HepG2 (cell line): ENCODE data around the gene FMNL1. TPM values are rescaled to one million over a fixed set of nuclear protein-coding genes. Genes with fewer than 3 reads are reported as not detected.

Experiments
- ATAC-seq: fragments of 200-7000 bp; cut with Tn5 transposase; 3 replicates; pipeline ENCODE4 v1.9.1; 2020; ENCODE audit warnings: mild to moderate bottlenecking, moderate library complexity
- BruUV-seq: library from RNA; stranded (reverse); fragments of 400-500 nt; replicated peaks from 2 replicates; lab custom pipeline; 2021; lab: Mats Ljungman, UMichigan
- CTCF ChIA-PET: fragments of 300-600 bp; formaldehyde crosslinking; extraction: SDS; loops from one replicate; lab custom pipeline; 2021; ENCODE audit warnings: low total read pairs, inconsistent platforms, low intra/inter-chr PET ratio; lab: Yijun Ruan, JAX
- POLR2A ChIA-PET: fragments of 350-600 bp; sonication (Branson Sonifier 250); formaldehyde crosslinking; loops from one replicate; lab custom pipeline; 2020; ENCODE audit warnings: antibody characterized with exemption, inconsistent platforms; lab: Yijun Ruan, JAX
- DNase-seq: peaks from one replicate; pipeline ENCODE4 v3.0.0-alpha.2; 2015; ENCODE audit warnings: low spot score
- FAIRE-seq: peaks from 3 replicates; lab custom pipeline; 2011; peaks lifted over from hg19 to GRCh38; lab: Jason Lieb, UNC
- H2AFZ ChIP-seq: one replicate; pipeline ENCODE4 v1.6.1; 2011; ENCODE audit warnings: low read length, inconsistent platforms
- H3K27ac ChIP-seq: fragments of 300-600 bp; 3 replicates; pipeline ENCODE4 v1.8.0; 2011; ENCODE audit warnings: mixed run types, mild to moderate bottlenecking, mixed read lengths, low read length, inconsistent platforms; ENCODE audit not compliant: insufficient read depth; ENCODE audit errors: extremely low read length
- H3K27me3 ChIP-seq, 2 experiments: fragments of 200-600 bp in 1 of 2; 2 replicates in 1 of 2; 3 replicates in 1 of 2; pipeline versions ENCODE4 v1.6.0 to v1.8.0; 2011; ENCODE audit warnings: low read length in 2 of 2, mild to moderate bottlenecking in 2 of 2, moderate library complexity in 2 of 2, inconsistent platforms in 1 of 2; ENCODE audit not compliant: insufficient read depth in 2 of 2, control insufficient read depth in 1 of 2
- H3K36me3 ChIP-seq, 2 experiments: fragments of 200-600 bp in 1 of 2; replicated peaks in 1 of 2; 2 replicates in 1 of 2; 3 replicates in 1 of 2; pipeline versions ENCODE4 v1.5.1 to v1.8.0; 2011; ENCODE audit warnings: low read length in 2 of 2, inconsistent platforms in 1 of 2; ENCODE audit not compliant: insufficient read depth in 2 of 2, control insufficient read depth in 1 of 2
- H3K4me1 ChIP-seq: 2 replicates; pipeline ENCODE4 v1.5.1; 2012; ENCODE audit warnings: low read length, inconsistent platforms; ENCODE audit not compliant: insufficient read depth
- H3K4me2 ChIP-seq: 2 replicates; pipeline ENCODE4 v1.6.0; 2011; ENCODE audit warnings: low read depth, low read length, inconsistent platforms
- H3K4me3 ChIP-seq, 3 experiments: fragments of 200-600 bp in 1 of 3; sonication (generic), shearing (Covaris generic) in 1 of 3; replicated peaks in 1 of 3; 2 replicates each; pipeline ENCODE4 v1.5.1; 2011 to 2016; ENCODE audit warnings: low read length in 3 of 3, inconsistent platforms in 2 of 3, low read depth in 2 of 3, mild to moderate bottlenecking in 2 of 3, control low read depth in 1 of 3, mixed read lengths in 1 of 3; ENCODE audit not compliant: insufficient read depth in 1 of 3
- H3K79me2 ChIP-seq: one replicate; pipeline ENCODE4 v1.6.1; 2011; ENCODE audit warnings: low read length, inconsistent platforms; ENCODE audit not compliant: insufficient read depth
- H3K9ac ChIP-seq: 2 replicates; pipeline ENCODE4 v1.6.0; 2011; ENCODE audit warnings: mild to moderate bottlenecking, low read depth, low read length, inconsistent platforms; ENCODE audit not compliant: insufficient read depth
- H3K9me3 ChIP-seq: 2 replicates; pipeline ENCODE4 v1.5.1; 2012; ENCODE audit warnings: mild to moderate bottlenecking, low read length
- H4K20me1 ChIP-seq: 2 replicates; pipeline ENCODE4 v1.6.0; 2011; ENCODE audit warnings: inconsistent platforms, mild to moderate bottlenecking, low read length, moderate library complexity; ENCODE audit not compliant: insufficient read depth
- BCLAF1 ChIP-seq: fragments of 450-650 bp; IDR thresholded peaks from 2 replicates; pipeline ENCODE4 v1.6.1; 2017; ENCODE audit warnings: mild to moderate bottlenecking
- GMEB1 ChIP-seq: sonication (generic); formaldehyde crosslinking; IDR thresholded peaks from 2 replicates; pipeline ENCODE4 v1.5.1; 2020; ENCODE audit warnings: missing genetic modification reagents, mild to moderate bottlenecking, borderline replicate concordance
- JARID2 ChIP-seq: sonication (generic); formaldehyde crosslinking; IDR thresholded peaks from 2 replicates; pipeline ENCODE4 v1.8.1; 2023; ENCODE audit warnings: missing genetic modification reagents, inconsistent platforms; ENCODE audit not compliant: insufficient replicate concordance
- MIER3 ChIP-seq: IDR thresholded peaks from 2 replicates; pipeline ENCODE4 v1.6.1; 2016; ENCODE audit warnings: missing compliant biosample characterization, borderline replicate concordance
- MTA3 ChIP-seq: sonication (generic); formaldehyde crosslinking; IDR thresholded peaks from 2 replicates; pipeline ENCODE4 v1.4.0; 2020; ENCODE audit warnings: missing genetic modification reagents
- MTF2 ChIP-seq: sonication (generic); formaldehyde crosslinking; IDR thresholded peaks from 2 replicates; pipeline ENCODE4 v1.5.0; 2020; ENCODE audit warnings: missing genetic modification reagents, borderline replicate concordance
- NRL ChIP-seq: sonication (generic); formaldehyde crosslinking; IDR thresholded peaks from 2 replicates; pipeline ENCODE4 v1.5.0; 2020; ENCODE audit warnings: missing genetic modification reagents, mild to moderate bottlenecking, moderate library complexity, borderline replicate concordance
- RAD51 ChIP-seq: fragments of 450-650 bp; IDR thresholded peaks from 2 replicates; pipeline ENCODE4 v1.6.1; 2016; ENCODE audit warnings: borderline replicate concordance
- SALL1 ChIP-seq: sonication (generic); formaldehyde crosslinking; IDR thresholded peaks from 2 replicates; pipeline ENCODE4 v1.8.0; 2022; ENCODE audit warnings: mild to moderate bottlenecking, missing genetic modification reagents
- TARDBP ChIP-seq: sonication (generic); formaldehyde crosslinking; IDR thresholded peaks from 2 replicates; pipeline ENCODE4 v1.8.0; 2022; ENCODE audit warnings: mild to moderate bottlenecking, missing genetic modification reagents
- YEATS2 ChIP-seq: sonication (generic); formaldehyde crosslinking; IDR thresholded peaks from 2 replicates; pipeline ENCODE4 v1.4.0; 2020; ENCODE audit warnings: missing genetic modification reagents, borderline replicate concordance
- ZNF616 ChIP-seq: sonication (generic); formaldehyde crosslinking; IDR thresholded peaks from 2 replicates; pipeline ENCODE4 v1.5.0; 2020; ENCODE audit warnings: low read depth, mild to moderate bottlenecking, missing genetic modification reagents
- ZNF672 ChIP-seq: sonication (generic); formaldehyde crosslinking; IDR thresholded peaks from 2 replicates; pipeline ENCODE4 v1.8.1; 2022; ENCODE audit warnings: missing genetic modification reagents
- ZNF782 ChIP-seq: sonication (generic); formaldehyde crosslinking; IDR thresholded peaks from 2 replicates; pipeline ENCODE4 v1.4.0; 2020; ENCODE audit warnings: missing genetic modification reagents, mild to moderate bottlenecking, borderline replicate concordance
- ZSCAN9 ChIP-seq: IDR thresholded peaks from 2 replicates; pipeline ENCODE4 v1.6.1; 2016; ENCODE audit warnings: borderline replicate concordance
- WGBS: methylation state at CpG from one replicate; pipeline ENCODE4 v1.1.6; 2017; ENCODE audit warnings: low lambda C conversion rate; 5-methylcytosine and 5-hydroxymethylcytosine counted together
- in situ Hi-C: cut with HindIII; loops from 2 replicates; pipeline ENCODE4 v1.10.0; 2017; ENCODE audit warnings: low pct_unique_long_range_greater_than_20kb; ENCODE audit not compliant: extremely low pct_ligation_motif_present
- intact Hi-C: fragments of 100-400 bp; cut with micrococcal nuclease; formaldehyde crosslinking; loops from one replicate; pipeline ENCODE4 v1.10.0; 2022; ENCODE audit not compliant: unreplicated experiment
- polyA plus RNA-seq, 8 experiments: library from polyadenylated mRNA; depleted of rRNA in 3 of 8; stranded (reverse) in 7 of 8; unstranded in 1 of 8; fragments of >200 nt; fragmentation: Illumina TruSeq in 4 of 8; extraction: Trizol in 4 of 8; gene quantifications; 2 replicates each; pipeline versions ENCODE4 v1.2.1 to v1.2.3, GENCODE V29; 2011 to 2016; ENCODE audit warnings: low read depth in 4 of 8, missing spikeins in 1 of 8, mixed read lengths in 1 of 8; ENCODE audit not compliant: insufficient read depth in 1 of 8
- total RNA-seq, 5 experiments: library from RNA; depleted of rRNA; stranded (reverse); fragments of >200 nt; fragmentation: Illumina TruSeq; extraction: Trizol; gene quantifications; 2 replicates each; pipeline ENCODE4 v1.2.3, GENCODE V29; 2016; ENCODE audit warnings: low read depth in 1 of 5

FMNL1 gene
- total and polyA plus RNA-seq, 2 of the 13 experiments (the other 11 are each of a cell fraction or from before 2014, with no cell fraction given), result 0.53 to 0.70 TPM

- TF ChIP-seq GMEB1 (CRISPR knock-in tag) (no peak), ZNF672 (CRISPR knock-in tag) (no peak)
Observed at GRCh38 chr17:45283711-45284110, 62.0 kb downstream of the FMNL1 start (continued).

GRCh38 chr17:45284176-45285140, 62.8 kb downstream of the FMNL1 start:
- H3K4me3 ChIP-seq, result no peak overlapping the region
- intact Hi-C loops, result loop anchor here (2.0 kb wide), 1 partner anchor 100 kb away; no protein-coding TSS in a partner anchor
- ChIA-PET CTCF (interaction anchor here (1.1 kb wide), 1 partner anchor 101 kb away, joined by 8 read pairs; no protein-coding TSS in a partner anchor), POLR2A (no interaction called here)
- no peak overlapping the region for H3K9ac ChIP-seq
- no peaks in the 10 kb centered on the region for H4K20me1 ChIP-seq
- BruUV-seq, result no TSS peak
- in situ Hi-C loops, result no loop called here
- peak; percentile 30 for FAIRE-seq
- peaks cover 26 to 57% of the 10 kb centered on the region in 2 experiments; a peak in 4 of 5 replicates for H3K36me3 ChIP-seq
- no peak overlapping the region for H3K4me2 ChIP-seq
- H3K27me3 ChIP-seq, result no peaks in the 10 kb centered on the region
- H3K4me1 ChIP-seq, result no peaks in the 10 kb centered on the region
- no peak overlapping the region for H3K27ac ChIP-seq
- DNase-seq, result no peak
- H3K79me2 ChIP-seq, result no peaks in the 10 kb centered on the region
- WGBS, result 92% methylated on average over 20 of the region's 21 CpGs
- peak; percentile 65 for ATAC-seq
- no peak overlapping the region for H2AFZ ChIP-seq
- no peaks in the 10 kb centered on the region for H3K9me3 ChIP-seq
- no peak for TF ChIP-seq BCLAF1
- no peak for TF ChIP-seq MTF2 (CRISPR knock-in tag)
- TF ChIP-seq TARDBP (CRISPR knock-in tag), result no peak
- TF ChIP-seq MIER3, result no peak
- no peak for TF ChIP-seq RAD51
- TF ChIP-seq YEATS2 (CRISPR knock-in tag), result no peak
- no peak for TF ChIP-seq GMEB1 (CRISPR knock-in tag)
- TF ChIP-seq SALL1 (CRISPR knock-in tag), result peak; percentile 17; the same call in 1 of the 2 replicates
- TF ChIP-seq ZNF616, result no peak
- no peak for TF ChIP-seq JARID2 (CRISPR knock-in tag)
- TF ChIP-seq MTA3 (CRISPR knock-in tag), result no peak
- peak; percentile 20; the same call in 1 of the 2 replicates for TF ChIP-seq NRL (CRISPR knock-in tag)
- TF ChIP-seq ZNF782 (CRISPR knock-in tag), result no peak
- no peak for TF ChIP-seq ZSCAN9 (CRISPR knock-in tag)
